ENCODE results near the gene CTNNA2. TPM values are rescaled to one million over a fixed set of nuclear protein-coding genes. Genes with fewer than 3 reads are reported as not detected.

CTNNA2 gene
- total RNA-seq, 3 donors from 2014 or later = 0.29 to 4.2 (median 1.1) TPM

DNA sequence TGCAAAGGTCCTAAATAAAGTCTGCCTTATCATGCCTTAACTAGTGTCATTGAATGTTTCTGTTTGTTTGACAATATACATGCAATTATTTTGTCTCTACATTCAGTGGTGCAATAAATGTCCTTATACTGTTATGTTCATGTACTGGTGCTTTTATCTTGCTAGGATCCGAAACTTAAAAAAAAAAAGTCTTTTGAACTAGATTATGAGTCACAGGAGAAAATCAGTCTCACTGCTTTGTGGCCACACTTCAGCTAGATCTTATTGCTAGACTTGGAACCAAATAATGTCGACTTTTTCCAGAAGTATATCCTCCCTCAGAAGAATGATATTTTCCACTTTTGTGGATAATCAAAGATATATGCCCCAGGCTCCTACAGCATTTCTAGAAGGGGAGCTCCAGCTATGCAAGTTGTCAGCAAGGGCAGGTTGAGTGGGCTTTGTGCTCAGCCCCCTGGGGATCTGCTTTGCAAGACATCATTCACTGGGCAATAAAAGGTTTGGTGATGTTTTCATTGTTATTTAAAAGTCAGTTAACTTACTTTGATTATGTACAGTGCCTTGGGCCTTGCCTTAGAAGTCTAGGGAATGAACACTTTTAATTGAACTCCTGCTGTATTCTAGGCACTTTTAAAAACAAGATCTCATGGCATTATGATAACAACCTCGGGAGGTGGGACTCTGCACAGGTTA lies 948.8 kb downstream of the CTNNA2 start:
- no peak overlapping the region for H3K4me3 ChIP-seq
- intact Hi-C loops (cut with DNase I, micrococcal nuclease) = no loop called here
- no peaks in the 10 kb centered on the region for H3K36me3 ChIP-seq (ENCODE audit: low read depth)
- no peak for ATAC-seq
- no peaks in the 10 kb centered on the region for H3K9me3 ChIP-seq
- TF ChIP-seq, protein P1, sequence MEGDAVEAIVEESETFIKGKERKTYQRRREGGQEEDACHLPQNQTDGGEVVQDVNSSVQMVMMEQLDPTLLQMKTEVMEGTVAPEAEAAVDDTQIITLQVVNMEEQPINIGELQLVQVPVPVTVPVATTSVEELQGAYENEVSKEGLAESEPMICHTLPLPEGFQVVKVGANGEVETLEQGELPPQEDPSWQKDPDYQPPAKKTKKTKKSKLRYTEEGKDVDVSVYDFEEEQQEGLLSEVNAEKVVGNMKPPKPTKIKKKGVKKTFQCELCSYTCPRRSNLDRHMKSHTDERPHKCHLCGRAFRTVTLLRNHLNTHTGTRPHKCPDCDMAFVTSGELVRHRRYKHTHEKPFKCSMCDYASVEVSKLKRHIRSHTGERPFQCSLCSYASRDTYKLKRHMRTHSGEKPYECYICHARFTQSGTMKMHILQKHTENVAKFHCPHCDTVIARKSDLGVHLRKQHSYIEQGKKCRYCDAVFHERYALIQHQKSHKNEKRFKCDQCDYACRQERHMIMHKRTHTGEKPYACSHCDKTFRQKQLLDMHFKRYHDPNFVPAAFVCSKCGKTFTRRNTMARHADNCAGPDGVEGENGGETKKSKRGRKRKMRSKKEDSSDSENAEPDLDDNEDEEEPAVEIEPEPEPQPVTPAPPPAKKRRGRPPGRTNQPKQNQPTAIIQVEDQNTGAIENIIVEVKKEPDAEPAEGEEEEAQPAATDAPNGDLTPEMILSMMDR (IDR thresholded peaks at IDR 0.05) = no peak
- no peak for DNase-seq
- no peaks in the 10 kb centered on the region for H3K4me1 ChIP-seq (ENCODE audit: low read depth)

DNA sequence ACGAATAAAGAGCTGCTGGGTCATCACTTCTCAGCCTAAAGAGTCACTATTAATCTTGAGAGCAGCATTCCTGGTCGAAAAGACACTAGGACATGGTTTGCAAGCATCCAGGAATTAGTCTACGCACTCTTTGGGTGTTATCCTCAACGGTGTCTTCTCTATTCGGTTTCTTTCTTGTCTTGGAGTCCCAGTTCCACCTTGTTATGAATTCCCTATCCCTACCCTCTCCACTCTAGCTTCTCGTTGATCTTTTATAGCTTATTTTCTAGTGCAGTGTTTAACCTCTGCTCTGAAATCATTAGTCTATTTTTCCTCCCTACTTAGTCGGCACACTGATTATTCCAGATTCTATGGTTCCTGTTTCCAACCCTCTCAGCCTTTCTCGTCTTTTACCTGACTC lies 949.8 kb downstream of the CTNNA2 start:
- H3K4me1 ChIP-seq (ENCODE audit: low read depth) = no peaks in the 10 kb centered on the region
- ATAC-seq (no peak), DNase-seq (no peak)
- no peak overlapping the region for H3K4me3 ChIP-seq
- no peaks in the 10 kb centered on the region for H3K9me3 ChIP-seq
- no peaks in the 10 kb centered on the region for H3K36me3 ChIP-seq (ENCODE audit: low read depth)
- intact Hi-C loops (cut with DNase I, micrococcal nuclease) = no loop called here
- TF ChIP-seq, protein P1 (IDR thresholded peaks at IDR 0.05) = no peak

DNA sequence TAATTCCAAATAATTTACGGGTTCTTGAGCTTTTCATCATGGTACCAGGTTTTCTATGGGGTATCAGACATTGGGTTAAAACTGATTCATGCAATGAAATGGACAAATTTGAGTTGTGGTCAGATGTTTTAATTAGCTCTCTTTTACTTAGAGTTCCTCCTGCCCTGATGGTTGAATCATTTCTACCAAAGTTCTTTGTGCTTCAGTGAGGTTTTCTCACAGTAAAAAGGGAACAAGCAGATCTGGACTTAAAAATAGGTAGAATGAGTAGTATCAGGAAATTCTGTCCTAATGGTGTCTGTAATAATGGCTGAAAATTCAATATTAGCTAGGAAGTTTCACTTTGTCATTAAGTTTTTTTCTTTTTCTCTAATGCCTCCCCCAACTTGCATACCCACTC lies 951.4 kb downstream of the CTNNA2 start:
- no peak for DNase-seq
- Histone ChIP-seq H3K9me3 (no peaks in the 10 kb centered on the region), H3K4me3 (no peak overlapping the region), H3K36me3 (ENCODE audit: low read depth) (no peaks in the 10 kb centered on the region), H3K4me1 (ENCODE audit: low read depth) (no peaks in the 10 kb centered on the region)
- intact Hi-C loops (cut with DNase I, micrococcal nuclease) = no loop called here
- TF ChIP-seq, protein P1 (IDR thresholded peaks at IDR 0.05) = no peak
- ATAC-seq = no peak

DNA sequence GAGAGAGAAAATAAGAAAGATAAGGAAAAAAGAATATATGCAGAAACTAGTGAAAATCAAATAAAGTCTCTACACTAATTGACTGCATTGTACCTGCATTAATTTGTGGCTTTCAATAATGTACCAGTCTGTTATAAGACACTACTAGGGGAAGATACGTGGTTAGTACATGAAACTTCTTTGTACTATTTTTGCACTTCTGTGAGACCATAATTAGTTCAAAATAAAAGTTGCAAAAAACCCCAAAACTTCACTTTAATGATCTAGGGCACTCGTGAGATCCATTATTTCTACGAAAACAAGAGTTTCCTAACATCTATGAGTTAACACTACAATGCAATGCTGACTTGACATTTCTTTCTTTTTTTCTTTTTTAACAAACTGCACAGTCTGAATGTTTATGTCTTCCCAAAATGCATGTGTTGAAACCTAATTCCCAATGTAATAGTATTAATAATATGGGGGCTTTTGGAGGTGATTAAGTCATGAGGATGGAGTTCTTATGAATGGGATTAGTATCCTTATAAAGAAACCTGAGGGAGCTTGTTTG lies 954.5 kb downstream of the CTNNA2 start:
- Histone ChIP-seq H3K4me3 (no peak overlapping the region), H3K36me3 (ENCODE audit: low read depth) (no peaks in the 10 kb centered on the region), H3K4me1 (ENCODE audit: low read depth) (no peaks in the 10 kb centered on the region), H3K9me3 (no peaks in the 10 kb centered on the region)
- ATAC-seq = no peak
- DNase-seq = no peak
- TF ChIP-seq, protein P1 (IDR thresholded peaks at IDR 0.05) = no peak
- intact Hi-C loops (cut with DNase I, micrococcal nuclease) = no loop called here

DNA sequence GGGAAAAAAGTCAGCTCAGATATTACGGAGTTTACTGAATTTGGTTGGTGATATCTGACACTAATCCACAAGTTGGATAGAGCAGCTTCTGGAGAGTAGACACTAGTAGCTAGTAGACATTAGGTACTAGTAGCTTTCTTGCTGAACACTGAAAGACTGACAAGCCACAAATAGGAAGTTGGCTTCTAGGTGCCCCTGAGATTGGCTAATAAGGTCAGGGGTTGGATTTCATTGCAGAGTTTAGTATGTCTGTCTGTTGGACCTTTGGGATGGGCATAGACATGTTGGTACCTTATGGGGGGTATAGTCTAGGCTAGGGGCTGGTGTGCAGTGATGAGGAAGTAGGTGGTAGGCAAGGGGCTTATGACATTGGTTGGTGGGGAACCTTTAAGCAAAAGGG lies 956.6 kb downstream of the CTNNA2 start:
- no peak for DNase-seq
- H3K9me3 ChIP-seq = no peaks in the 10 kb centered on the region
- H3K4me3 ChIP-seq = no peak overlapping the region
- TF ChIP-seq, protein P1 (IDR thresholded peaks at IDR 0.05) = no peak
- no peak for ATAC-seq
- intact Hi-C loops (cut with DNase I, micrococcal nuclease) = no loop called here
- no peaks in the 10 kb centered on the region for H3K36me3 ChIP-seq (ENCODE audit: low read depth)
- no peaks in the 10 kb centered on the region for H3K4me1 ChIP-seq (ENCODE audit: low read depth)
